Suprapubic skin (tissue), 4 donors: ENCODE measurements around the gene RAE1. TPM values are rescaled to one million over a fixed set of nuclear protein-coding genes. Genes with fewer than 3 reads are reported as not detected.

Experiments
- DNase-seq, 2 donors: peaks; one replicate each; pipeline ENCODE4 v3.0.0-alpha.2; 2019; ENCODE audit warnings: low spot score in 2 of 2
- H3K27ac ChIP-seq: fragments of 200-600 bp; sonication (generic); one replicate; pipeline ENCODE4 v1.5.1; 2019
- H3K27me3 ChIP-seq: fragments of 200-600 bp; sonication (generic); one replicate; pipeline ENCODE4 v1.5.1; 2019
- H3K36me3 ChIP-seq: fragments of 200-600 bp; sonication (generic); one replicate; pipeline ENCODE4 v1.5.1; 2019
- H3K4me1 ChIP-seq: fragments of 200-600 bp; sonication (generic); one replicate; pipeline ENCODE4 v1.5.1; 2019
- H3K4me3 ChIP-seq: fragments of 200-600 bp; sonication (generic); one replicate; pipeline ENCODE4 v1.5.1; 2019; ENCODE audit warnings: mild to moderate bottlenecking
- H3K9me3 ChIP-seq: fragments of 200-600 bp; sonication (generic); one replicate; pipeline ENCODE4 v1.5.1; 2019
- CTCF ChIP-seq, 2 donors: fragments of 200-600 bp in 1 of 2; fragments of 450-650 bp in 1 of 2; sonication (generic) in 1 of 2; IDR thresholded peaks; one replicate each; pipeline ENCODE4 v1.5.1; 2016 to 2019; ENCODE audit warnings: antibody characterized with exemption in 2 of 2, mild to moderate bottlenecking in 1 of 2, moderate library complexity in 1 of 2
- EP300 ChIP-seq: sonication (generic); formaldehyde crosslinking; IDR thresholded peaks from one replicate; pipeline ENCODE4 v1.6.1; 2017; ENCODE audit warnings: antibody characterized with exemption
- POLR2A ChIP-seq, 2 donors: fragments of 450-650 bp; IDR thresholded peaks; one replicate each; pipeline ENCODE4 v1.6.1; 2017; ENCODE audit warnings: antibody characterized with exemption in 2 of 2, mild to moderate bottlenecking in 2 of 2, moderate library complexity in 2 of 2
- POLR2AphosphoS5 ChIP-seq, 3 donors: sonication (generic); formaldehyde crosslinking; IDR thresholded peaks; one replicate each; pipeline ENCODE4 v1.6.1; 2017; ENCODE audit warnings: antibody characterized with exemption in 3 of 3
- WGBS: methylation state at CpG from one replicate; pipeline ENCODE4 v1.1.5; 2018; 5-methylcytosine and 5-hydroxymethylcytosine counted together
- total RNA-seq, 4 donors: library from RNA; depleted of rRNA; stranded (reverse); fragments of >200 nt; gene quantifications; one replicate each; pipeline ENCODE4 v1.1.0, GENCODE V29; 2016

The RAE1 gene
- total RNA-seq, 4 donors from 2014 or later = 31.2 to 45.1 (median 37.2) TPM

GRCh38 chr20:57387463-57387862 lies 36.4 kb downstream of the RAE1 start:
- peaks cover 33% of the 10 kb centered on the region for H3K4me1 ChIP-seq
- no peaks in the 10 kb centered on the region for H3K9me3 ChIP-seq
- TF ChIP-seq CTCF (IDR thresholded peaks at IDR 0.05) (no peak), POLR2A (IDR thresholded peaks at IDR 0.05) (no peak), EP300 (no peak), POLR2AphosphoS5 (IDR thresholded peaks at IDR 0.05) (no peak)
- 84% methylated on average over 7 of the region's 8 CpGs for WGBS
- no peak overlapping the region for H3K27ac ChIP-seq
- DNase-seq = peak in 1 of 2 donors; percentile 57
- peaks cover 11% of the 10 kb centered on the region for H3K36me3 ChIP-seq
- no peak overlapping the region for H3K4me3 ChIP-seq
- no peaks in the 10 kb centered on the region for H3K27me3 ChIP-seq

GRCh38 chr20:57387945-57388371 lies 36.9 kb downstream of the RAE1 start:
- WGBS = 79% methylated on average over 7 of the region's 7 CpGs
- peaks cover 11% of the 10 kb centered on the region for H3K36me3 ChIP-seq
- H3K27me3 ChIP-seq = no peaks in the 10 kb centered on the region
- no peaks in the 10 kb centered on the region for H3K9me3 ChIP-seq
- TF ChIP-seq POLR2A (IDR thresholded peaks at IDR 0.05) = no peak
- no peak for TF ChIP-seq EP300
- TF ChIP-seq POLR2AphosphoS5 (IDR thresholded peaks at IDR 0.05) = no peak
- TF ChIP-seq CTCF (IDR thresholded peaks at IDR 0.05) = no peak
- H3K4me3 ChIP-seq = no peak overlapping the region
- H3K4me1 ChIP-seq = peaks cover 38% of the 10 kb centered on the region
- DNase-seq = peak in 1 of 2 donors; percentile 65
- no peak overlapping the region for H3K27ac ChIP-seq

GRCh38 chr20:57388953-57389694 lies 38.1 kb downstream of the RAE1 start:
- 22% methylated on average over 16 of the region's 57 CpGs for WGBS

GRCh38 chr20:57389695-57390603 lies 38.9 kb downstream of the RAE1 start:
- no peaks in the 10 kb centered on the region for H3K27me3 ChIP-seq
- H3K36me3 ChIP-seq = peaks cover 8% of the 10 kb centered on the region
- H3K9me3 ChIP-seq = no peaks in the 10 kb centered on the region
- WGBS = 30% methylated on average over 43 of the region's 52 CpGs
- H3K4me1 ChIP-seq = peaks cover 54% of the 10 kb centered on the region
- DNase-seq = peak in 1 of 2 donors; percentile 77
- no peak for TF ChIP-seq EP300
- no peak for TF ChIP-seq CTCF (IDR thresholded peaks at IDR 0.05)
- no peak for TF ChIP-seq POLR2A (IDR thresholded peaks at IDR 0.05)
- TF ChIP-seq POLR2AphosphoS5 (IDR thresholded peaks at IDR 0.05) = no peak
- peak overlapping the region; percentile 48 for H3K4me3 ChIP-seq
- H3K27ac ChIP-seq = peak overlapping the region; percentile 67

More at GRCh38 chr20:57388953-57389694, 38.1 kb downstream of the RAE1 start:
- peak in 1 of 2 donors; percentile 84 for DNase-seq
- H3K4me1 ChIP-seq = peaks cover 47% of the 10 kb centered on the region
- H3K9me3 ChIP-seq = no peaks in the 10 kb centered on the region
- TF ChIP-seq CTCF (IDR thresholded peaks at IDR 0.05) (peak in 1 of 2 donors; percentile 30), POLR2AphosphoS5 (IDR thresholded peaks at IDR 0.05) (no peak)
- peaks cover 11% of the 10 kb centered on the region for H3K36me3 ChIP-seq
- H3K27me3 ChIP-seq = no peaks in the 10 kb centered on the region
- H3K27ac ChIP-seq = peak overlapping the region; percentile 67
- H3K4me3 ChIP-seq = peak overlapping the region; percentile 48
